SK-N-SH treated with all-trans-retinoic acid at 6 μM for 48 hours (cell line): ENCODE measurements around the gene SRP72.

ENCODE experiments used
- ATAC-seq: fragments of 200-7000 bp; cut with Tn5 transposase; 3 replicates; pipeline ENCODE4 v1.9.1; 2020; ENCODE audit warnings: mild to moderate bottlenecking, moderate library complexity
- ARNTL ChIP-seq: fragments of 450-650 bp; formaldehyde crosslinking; IDR thresholded peaks from 2 replicates; pipeline ENCODE4 v1.5.0; 2020; ENCODE audit warnings: low read depth, mild to moderate bottlenecking, moderate library complexity, borderline replicate concordance
- BACH2 ChIP-seq: fragments of 250-450 bp; sonication (Bioruptor Pico); IDR thresholded peaks from 2 replicates; pipeline ENCODE4 v1.9.0; 2021; ENCODE audit warnings: mild to moderate bottlenecking, borderline replicate concordance
- ESRRG ChIP-seq: fragments of 250-450 bp; sonication (Bioruptor Pico); IDR thresholded peaks from 2 replicates; pipeline ENCODE4 v1.6.1; 2021; ENCODE audit warnings: mild to moderate bottlenecking
- GLIS3 ChIP-seq: fragments of 250-450 bp; sonication (Bioruptor Pico); IDR thresholded peaks from 2 replicates; pipeline ENCODE4 v1.5.0; 2020; ENCODE audit warnings: mild to moderate bottlenecking, moderate library complexity
- ISL1 ChIP-seq: fragments of 250-450 bp; sonication (Bioruptor Pico); IDR thresholded peaks from 2 replicates; pipeline ENCODE4 v2.1.2; 2022; ENCODE audit warnings: mild to moderate bottlenecking, moderate library complexity
- OSR1 ChIP-seq: fragments of 250-450 bp; sonication (Bioruptor Pico); IDR thresholded peaks from 2 replicates; pipeline ENCODE4 v1.8.0; 2022; ENCODE audit warnings: moderate library complexity, mild to moderate bottlenecking, inconsistent platforms
- PPARA ChIP-seq: fragments of 250-450 bp; sonication (Bioruptor Pico); IDR thresholded peaks from 2 replicates; pipeline ENCODE4 v1.5.0; 2020; ENCODE audit warnings: mild to moderate bottlenecking, borderline replicate concordance
- RARB ChIP-seq: fragments of 250-450 bp; sonication (Bioruptor Pico); IDR thresholded peaks from 2 replicates; pipeline ENCODE4 v1.8.0; 2021; ENCODE audit warnings: mild to moderate bottlenecking, moderate library complexity
- SNAI2 ChIP-seq: fragments of 250-450 bp; sonication (Bioruptor Pico); IDR thresholded peaks from 2 replicates; pipeline ENCODE4 v1.5.0; 2020; ENCODE audit warnings: mild to moderate bottlenecking, moderate library complexity
- TOX ChIP-seq: fragments of 250-450 bp; sonication (Bioruptor Pico); IDR thresholded peaks from 2 replicates; pipeline ENCODE4 v1.8.0; 2021; ENCODE audit warnings: mild to moderate bottlenecking, moderate library complexity, borderline replicate concordance
- ZC3H10 ChIP-seq: fragments of 250-450 bp; sonication (Bioruptor Pico); IDR thresholded peaks from 2 replicates; pipeline ENCODE4 v1.5.1; 2021; ENCODE audit warnings: mild to moderate bottlenecking, moderate library complexity
- ZFP30 ChIP-seq: fragments of 450-650 bp; formaldehyde crosslinking; IDR thresholded peaks from 2 replicates; pipeline ENCODE4 v1.5.0; 2022; ENCODE audit warnings: mild to moderate bottlenecking, moderate library complexity
- ZNF565 ChIP-seq: fragments of 450-650 bp; formaldehyde crosslinking; conservative IDR thresholded peaks from 2 replicates; pipeline ENCODE4 v1.5.0; 2020; ENCODE audit warnings: low read depth, mild to moderate bottlenecking, moderate library complexity
- ZNF70 ChIP-seq: fragments of 450-650 bp; formaldehyde crosslinking; IDR thresholded peaks from 2 replicates; pipeline ENCODE4 v1.5.0; 2020; ENCODE audit warnings: mild to moderate bottlenecking, moderate library complexity
- TF ChIP-seq, protein P1 (sequence below): fragments of 250-450 bp; sonication (Bioruptor Pico); IDR thresholded peaks from 2 replicates; pipeline ENCODE4 v1.5.0; 2020; ENCODE audit warnings: mild to moderate bottlenecking, moderate library complexity
- TF ChIP-seq, protein P2 (sequence below): fragments of 250-450 bp; sonication (Bioruptor Pico); IDR thresholded peaks from 2 replicates; pipeline ENCODE4 v1.5.1; 2020; ENCODE audit warnings: low read depth, mild to moderate bottlenecking, moderate library complexity
- TF ChIP-seq, protein P3 (sequence below): fragments of 250-450 bp; sonication (Bioruptor Pico); IDR thresholded peaks from 2 replicates; pipeline ENCODE4 v1.8.0; 2020; ENCODE audit warnings: mild to moderate bottlenecking, moderate library complexity, borderline replicate concordance
- TF ChIP-seq, protein P4 (sequence below): fragments of 250-450 bp; sonication (Bioruptor Pico); IDR thresholded peaks from 2 replicates; pipeline ENCODE4 v1.8.0; 2021; ENCODE audit warnings: low read depth, mild to moderate bottlenecking, moderate library complexity, borderline replicate concordance
- TF ChIP-seq, protein P5 (sequence below): fragments of 250-450 bp; sonication (Bioruptor Pico); IDR thresholded peaks from 2 replicates; pipeline ENCODE4 v1.5.1; 2021; ENCODE audit warnings: mild to moderate bottlenecking, moderate library complexity

SRP72 gene

DNA sequence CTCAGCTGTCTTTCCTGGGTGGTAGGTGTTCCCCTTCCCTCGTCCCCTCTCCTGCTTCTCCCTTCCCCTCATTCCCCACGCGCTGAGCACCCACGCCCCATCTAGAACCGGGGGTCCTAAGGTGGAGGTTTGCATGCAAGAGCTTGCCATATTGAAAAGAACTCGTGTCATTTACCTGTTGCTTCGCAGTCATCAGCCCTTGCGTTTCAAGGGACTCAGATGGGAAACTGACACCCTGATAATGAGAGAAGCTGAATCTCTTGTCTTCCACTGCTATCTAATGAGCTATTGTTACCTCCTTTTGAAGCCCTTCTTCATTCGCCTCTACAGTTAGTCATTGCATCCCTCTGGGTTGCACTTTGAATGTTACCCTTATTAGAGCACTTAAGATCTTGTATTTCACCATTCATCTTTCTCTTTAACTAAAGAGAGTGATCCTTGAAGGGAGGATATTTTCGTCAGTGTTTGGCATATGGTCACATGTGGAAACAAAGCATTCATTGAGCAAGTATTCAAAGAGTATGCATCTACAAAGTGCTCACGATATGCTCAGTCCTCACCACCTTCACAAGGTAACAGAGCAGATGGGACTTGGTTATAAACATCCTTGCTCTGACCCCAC is 63.8 kb downstream of the SRP72 start (continued):
- TF ChIP-seq, protein P1, sequence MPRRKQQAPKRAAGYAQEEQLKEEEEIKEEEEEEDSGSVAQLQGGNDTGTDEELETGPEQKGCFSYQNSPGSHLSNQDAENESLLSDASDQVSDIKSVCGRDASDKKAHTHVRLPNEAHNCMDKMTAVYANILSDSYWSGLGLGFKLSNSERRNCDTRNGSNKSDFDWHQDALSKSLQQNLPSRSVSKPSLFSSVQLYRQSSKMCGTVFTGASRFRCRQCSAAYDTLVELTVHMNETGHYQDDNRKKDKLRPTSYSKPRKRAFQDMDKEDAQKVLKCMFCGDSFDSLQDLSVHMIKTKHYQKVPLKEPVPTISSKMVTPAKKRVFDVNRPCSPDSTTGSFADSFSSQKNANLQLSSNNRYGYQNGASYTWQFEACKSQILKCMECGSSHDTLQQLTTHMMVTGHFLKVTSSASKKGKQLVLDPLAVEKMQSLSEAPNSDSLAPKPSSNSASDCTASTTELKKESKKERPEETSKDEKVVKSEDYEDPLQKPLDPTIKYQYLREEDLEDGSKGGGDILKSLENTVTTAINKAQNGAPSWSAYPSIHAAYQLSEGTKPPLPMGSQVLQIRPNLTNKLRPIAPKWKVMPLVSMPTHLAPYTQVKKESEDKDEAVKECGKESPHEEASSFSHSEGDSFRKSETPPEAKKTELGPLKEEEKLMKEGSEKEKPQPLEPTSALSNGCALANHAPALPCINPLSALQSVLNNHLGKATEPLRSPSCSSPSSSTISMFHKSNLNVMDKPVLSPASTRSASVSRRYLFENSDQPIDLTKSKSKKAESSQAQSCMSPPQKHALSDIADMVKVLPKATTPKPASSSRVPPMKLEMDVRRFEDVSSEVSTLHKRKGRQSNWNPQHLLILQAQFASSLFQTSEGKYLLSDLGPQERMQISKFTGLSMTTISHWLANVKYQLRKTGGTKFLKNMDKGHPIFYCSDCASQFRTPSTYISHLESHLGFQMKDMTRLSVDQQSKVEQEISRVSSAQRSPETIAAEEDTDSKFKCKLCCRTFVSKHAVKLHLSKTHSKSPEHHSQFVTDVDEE (CRISPR knock-in tag) = no peak
- TF ChIP-seq, protein P2, sequence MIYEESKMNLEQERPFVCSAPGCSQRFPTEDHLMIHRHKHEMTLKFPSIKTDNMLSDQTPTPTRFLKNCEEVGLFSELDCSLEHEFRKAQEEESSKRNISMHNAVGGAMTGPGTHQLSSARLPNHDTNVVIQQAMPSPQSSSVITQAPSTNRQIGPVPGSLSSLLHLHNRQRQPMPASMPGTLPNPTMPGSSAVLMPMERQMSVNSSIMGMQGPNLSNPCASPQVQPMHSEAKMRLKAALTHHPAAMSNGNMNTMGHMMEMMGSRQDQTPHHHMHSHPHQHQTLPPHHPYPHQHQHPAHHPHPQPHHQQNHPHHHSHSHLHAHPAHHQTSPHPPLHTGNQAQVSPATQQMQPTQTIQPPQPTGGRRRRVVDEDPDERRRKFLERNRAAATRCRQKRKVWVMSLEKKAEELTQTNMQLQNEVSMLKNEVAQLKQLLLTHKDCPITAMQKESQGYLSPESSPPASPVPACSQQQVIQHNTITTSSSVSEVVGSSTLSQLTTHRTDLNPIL = no peak
- TF ChIP-seq TOX (CRISPR knock-in tag) = no peak
- TF ChIP-seq, protein P3, sequence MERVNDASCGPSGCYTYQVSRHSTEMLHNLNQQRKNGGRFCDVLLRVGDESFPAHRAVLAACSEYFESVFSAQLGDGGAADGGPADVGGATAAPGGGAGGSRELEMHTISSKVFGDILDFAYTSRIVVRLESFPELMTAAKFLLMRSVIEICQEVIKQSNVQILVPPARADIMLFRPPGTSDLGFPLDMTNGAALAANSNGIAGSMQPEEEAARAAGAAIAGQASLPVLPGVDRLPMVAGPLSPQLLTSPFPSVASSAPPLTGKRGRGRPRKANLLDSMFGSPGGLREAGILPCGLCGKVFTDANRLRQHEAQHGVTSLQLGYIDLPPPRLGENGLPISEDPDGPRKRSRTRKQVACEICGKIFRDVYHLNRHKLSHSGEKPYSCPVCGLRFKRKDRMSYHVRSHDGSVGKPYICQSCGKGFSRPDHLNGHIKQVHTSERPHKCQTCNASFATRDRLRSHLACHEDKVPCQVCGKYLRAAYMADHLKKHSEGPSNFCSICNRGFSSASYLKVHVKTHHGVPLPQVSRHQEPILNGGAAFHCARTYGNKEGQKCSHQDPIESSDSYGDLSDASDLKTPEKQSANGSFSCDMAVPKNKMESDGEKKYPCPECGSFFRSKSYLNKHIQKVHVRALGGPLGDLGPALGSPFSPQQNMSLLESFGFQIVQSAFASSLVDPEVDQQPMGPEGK (CRISPR knock-in tag) = no peak
- no peak for TF ChIP-seq PPARA
- no peak for TF ChIP-seq SNAI2
- TF ChIP-seq, all 23 proteins: peak for 0

DNA sequence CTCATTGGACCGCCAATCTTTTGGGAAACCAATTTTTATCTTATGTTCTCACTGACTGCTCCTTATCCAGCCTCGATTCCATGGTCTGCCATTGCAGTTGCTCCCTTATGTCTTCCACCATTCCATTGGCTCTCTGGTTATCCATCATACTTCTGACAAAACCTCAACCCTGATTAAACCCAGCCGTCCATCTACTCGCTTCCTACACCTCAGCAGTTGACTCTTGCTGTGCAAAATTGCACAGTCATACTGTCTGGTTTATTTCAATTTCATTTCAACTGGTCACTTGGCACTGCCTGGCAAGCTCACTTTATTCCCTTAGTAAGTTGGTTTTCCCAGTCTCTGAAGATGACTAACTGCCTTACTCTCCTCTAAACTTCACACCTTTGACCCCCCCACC is 64.4 kb downstream of the SRP72 start:
- peak; percentile 5; the same call in 1 of the 3 replicates for ATAC-seq
- TF ChIP-seq ZNF565 (CRISPR knock-in tag) (no peak), ISL1 (CRISPR knock-in tag) (peak; percentile 36; the same call in 1 of the 2 replicates), ARNTL (CRISPR knock-in tag) (no peak), ZC3H10 (CRISPR knock-in tag) (no peak), ZNF70 (CRISPR knock-in tag) (no peak), SNAI2 (no peak), BACH2 (CRISPR knock-in tag) (no peak)
- TF ChIP-seq, protein P4, sequence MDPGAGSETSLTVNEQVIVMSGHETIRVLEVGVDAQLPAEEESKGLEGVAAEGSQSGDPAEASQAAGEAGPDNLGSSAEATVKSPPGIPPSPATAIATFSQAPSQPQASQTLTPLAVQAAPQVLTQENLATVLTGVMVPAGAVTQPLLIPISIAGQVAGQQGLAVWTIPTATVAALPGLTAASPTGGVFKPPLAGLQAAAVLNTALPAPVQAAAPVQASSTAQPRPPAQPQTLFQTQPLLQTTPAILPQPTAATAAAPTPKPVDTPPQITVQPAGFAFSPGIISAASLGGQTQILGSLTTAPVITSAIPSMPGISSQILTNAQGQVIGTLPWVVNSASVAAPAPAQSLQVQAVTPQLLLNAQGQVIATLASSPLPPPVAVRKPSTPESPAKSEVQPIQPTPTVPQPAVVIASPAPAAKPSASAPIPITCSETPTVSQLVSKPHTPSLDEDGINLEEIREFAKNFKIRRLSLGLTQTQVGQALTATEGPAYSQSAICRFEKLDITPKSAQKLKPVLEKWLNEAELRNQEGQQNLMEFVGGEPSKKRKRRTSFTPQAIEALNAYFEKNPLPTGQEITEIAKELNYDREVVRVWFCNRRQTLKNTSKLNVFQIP = no peak
- TF ChIP-seq, protein P3 (CRISPR knock-in tag) = no peak

DNA sequence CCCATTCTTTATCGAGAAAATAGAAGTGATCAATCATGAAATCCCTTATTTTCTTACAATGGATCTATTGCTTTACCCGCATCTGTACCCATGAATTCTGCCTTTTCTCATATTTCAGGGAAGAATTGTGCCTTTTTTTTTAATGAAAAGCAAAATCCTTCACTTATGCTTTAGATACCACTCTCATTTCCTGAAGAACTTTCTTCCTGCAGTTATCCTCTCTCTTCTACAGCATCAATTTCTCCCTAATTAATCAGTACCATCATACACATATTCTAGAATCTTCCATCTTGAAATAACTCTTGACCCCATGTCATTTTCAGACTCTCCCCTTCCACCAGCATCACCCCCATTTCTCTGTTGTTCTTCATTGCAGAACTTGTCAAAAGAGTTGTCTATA is 64.8 kb downstream of the SRP72 start:
- TF ChIP-seq, protein P2 = no peak
- peak; percentile 66 for TF ChIP-seq ZFP30 (CRISPR knock-in tag)
- TF ChIP-seq, all 23 proteins: peak for 1
- ATAC-seq = no peak

DNA sequence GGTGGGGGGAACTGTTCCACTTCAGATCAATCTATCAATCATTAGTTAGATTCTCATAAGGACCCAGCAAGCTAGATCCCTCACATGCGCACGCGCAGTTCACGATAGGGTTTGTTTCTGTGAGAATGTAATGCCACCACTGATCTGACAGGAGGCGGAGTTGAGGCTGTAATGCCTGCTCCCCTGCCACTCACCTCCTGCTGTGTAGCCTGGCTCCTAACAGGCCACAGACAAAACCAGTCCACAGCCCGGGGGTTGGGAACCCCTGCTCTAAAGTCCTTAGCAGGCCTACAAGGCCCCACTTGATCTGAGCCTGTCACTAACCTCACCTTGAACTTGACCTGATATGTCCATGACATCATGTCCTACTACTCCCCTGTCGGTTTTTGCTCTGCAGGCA is 68.5 kb downstream of the SRP72 start:
- ATAC-seq = no peak
- TF ChIP-seq, protein P2 = no peak
- TF ChIP-seq PPARA (no peak), GLIS3 (no peak), ZNF565 (CRISPR knock-in tag) (no peak), ZNF70 (CRISPR knock-in tag) (no peak), OSR1 (CRISPR knock-in tag) (no peak), ESRRG (CRISPR knock-in tag) (no peak), SNAI2 (no peak), RARB (no peak), ZFP30 (CRISPR knock-in tag) (no peak)
- TF ChIP-seq, protein P5, sequence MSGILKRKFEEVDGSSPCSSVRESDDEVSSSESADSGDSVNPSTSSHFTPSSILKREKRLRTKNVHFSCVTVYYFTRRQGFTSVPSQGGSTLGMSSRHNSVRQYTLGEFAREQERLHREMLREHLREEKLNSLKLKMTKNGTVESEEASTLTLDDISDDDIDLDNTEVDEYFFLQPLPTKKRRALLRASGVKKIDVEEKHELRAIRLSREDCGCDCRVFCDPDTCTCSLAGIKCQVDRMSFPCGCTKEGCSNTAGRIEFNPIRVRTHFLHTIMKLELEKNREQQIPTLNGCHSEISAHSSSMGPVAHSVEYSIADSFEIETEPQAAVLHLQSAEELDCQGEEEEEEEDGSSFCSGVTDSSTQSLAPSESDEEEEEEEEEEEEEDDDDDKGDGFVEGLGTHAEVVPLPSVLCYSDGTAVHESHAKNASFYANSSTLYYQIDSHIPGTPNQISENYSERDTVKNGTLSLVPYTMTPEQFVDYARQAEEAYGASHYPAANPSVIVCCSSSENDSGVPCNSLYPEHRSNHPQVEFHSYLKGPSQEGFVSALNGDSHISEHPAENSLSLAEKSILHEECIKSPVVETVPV (CRISPR knock-in tag) = no peak
- TF ChIP-seq, protein P3 (CRISPR knock-in tag) = no peak
